Kidney epithelial cell (primary cell): ENCODE data around the gene ILF3. TPM values are rescaled to one million over a fixed set of nuclear protein-coding genes. Genes with fewer than 3 reads are reported as not detected.

Experiments used
- DNase-seq: peaks from one replicate; pipeline ENCODE4 v3.0.0-alpha.2; 2010; ENCODE audit warnings: low read depth
- H3K27me3 ChIP-seq: 2 replicates; pipeline ENCODE4 v1.6.0; 2011; ENCODE audit warnings: low read length; ENCODE audit not compliant: control insufficient read depth, insufficient read depth
- H3K36me3 ChIP-seq: 2 replicates; pipeline ENCODE4 v1.5.1; 2011; ENCODE audit warnings: low read length; ENCODE audit not compliant: control insufficient read depth, insufficient read depth
- H3K4me3 ChIP-seq: 2 replicates; pipeline ENCODE4 v1.5.1; 2011; ENCODE audit warnings: low read depth, mild to moderate bottlenecking, control low read depth, low read length
- CTCF ChIP-seq: IDR thresholded peaks from 2 replicates; pipeline ENCODE4 v1.5.1; 2011; ENCODE audit warnings: mild to moderate bottlenecking, moderate library complexity, low read length, control low read depth, inconsistent platforms; ENCODE audit not compliant: insufficient read depth, poor library complexity, severe bottlenecking
- total RNA-seq: library from RNA; depleted of rRNA; stranded (reverse); fragments of >200 nt; gene quantifications from 2 replicates; pipeline ENCODE4 v1.2.3, GENCODE V29; 2015

Gene ILF3
- total RNA-seq, 1 donor from 2014 or later: 160 TPM

GRCh38 chr19:10712754-10713153 is 58.6 kb downstream of the ILF3 start:
- H3K4me3 ChIP-seq: no peak overlapping the region
- H3K27me3 ChIP-seq: no peaks in the 10 kb centered on the region
- no peak for TF ChIP-seq CTCF
- DNase-seq: no peak
- no peaks in the 10 kb centered on the region for H3K36me3 ChIP-seq

- H3K4me3 ChIP-seq: no peak overlapping the region
- DNase-seq: no peak
- no peak for TF ChIP-seq CTCF
- no peaks in the 10 kb centered on the region for H3K36me3 ChIP-seq
- H3K27me3 ChIP-seq: no peaks in the 10 kb centered on the region
These were observed 59.2 kb downstream of the ILF3 start for GRCh38 chr19:10713317-10713716.

- Histone ChIP-seq H3K27me3 (no peaks in the 10 kb centered on the region), H3K4me3 (no peak overlapping the region), H3K36me3 (peaks cover 2% of the 10 kb centered on the region)
- no peak for TF ChIP-seq CTCF
- no peak for DNase-seq
These were observed 62.9 kb downstream of the ILF3 start for GRCh38 chr19:10717054-10717355.

- TF ChIP-seq CTCF: peak; percentile 75
- H3K36me3 ChIP-seq: peaks cover 2% of the 10 kb centered on the region
- DNase-seq: peak; percentile 100
- peak within 1 kb of the TSS; percentile 83 for H3K4me3 ChIP-seq
- H3K27me3 ChIP-seq: no peaks in the 10 kb centered on the region
These were observed 63.4 kb downstream of the ILF3 start, which contains the start of gene DNM2 for GRCh38 chr19:10717356-10718204. Gene DNM2, plus strand, starts transcription at chr19:10718079. Its CDS starts 164 bp downstream, at chr19:10718243.

- peak overlapping the region; percentile 83 for H3K4me3 ChIP-seq
- no peaks in the 10 kb centered on the region for H3K27me3 ChIP-seq
- TF ChIP-seq CTCF: no peak
- peaks cover 2% of the 10 kb centered on the region for H3K36me3 ChIP-seq
- DNase-seq: no peak
These were observed 64.4 kb downstream of the ILF3 start for GRCh38 chr19:10718205-10719196.
